PFSK-1 (cell line): ENCODE results near the gene CHFR.

Source experiments
- FOXP2 ChIP-seq: optimal IDR thresholded peaks from 2 replicates; pipeline ENCODE3; 2011; ENCODE audit warnings: borderline replicate concordance, control low read depth, inconsistent platforms; ENCODE audit not compliant: insufficient read depth; ENCODE audit errors: extremely low read length, extremely low read depth
- POLR2AphosphoS5 ChIP-seq: IDR thresholded peaks from 2 replicates; pipeline ENCODE4 v1.6.1; 2012; ENCODE audit warnings: low read depth, mild to moderate bottlenecking, control low read depth, low read length, moderate library complexity
- SIN3A ChIP-seq: IDR thresholded peaks from 2 replicates; pipeline ENCODE4 v1.6.1; 2012; ENCODE audit warnings: mild to moderate bottlenecking, low read length, moderate library complexity, borderline replicate concordance; ENCODE audit not compliant: insufficient read depth
- TAF1 ChIP-seq: IDR thresholded peaks from 2 replicates; pipeline ENCODE4 v1.6.1; 2012; ENCODE audit warnings: low read length, control low read depth, borderline replicate concordance; ENCODE audit not compliant: insufficient read depth
- TF ChIP-seq, protein P1 (sequence below), 2 experiments: IDR thresholded peaks; 2 replicates each; pipeline versions ENCODE4 v1.6.1 to v1.8.0; 2011 to 2012; ENCODE audit warnings: low read depth in 2 of 2, low read length in 2 of 2, control low read depth in 1 of 2, inconsistent platforms in 1 of 2, mild to moderate bottlenecking in 1 of 2, moderate library complexity in 1 of 2; ENCODE audit not compliant: insufficient read depth in 1 of 2

DNA sequence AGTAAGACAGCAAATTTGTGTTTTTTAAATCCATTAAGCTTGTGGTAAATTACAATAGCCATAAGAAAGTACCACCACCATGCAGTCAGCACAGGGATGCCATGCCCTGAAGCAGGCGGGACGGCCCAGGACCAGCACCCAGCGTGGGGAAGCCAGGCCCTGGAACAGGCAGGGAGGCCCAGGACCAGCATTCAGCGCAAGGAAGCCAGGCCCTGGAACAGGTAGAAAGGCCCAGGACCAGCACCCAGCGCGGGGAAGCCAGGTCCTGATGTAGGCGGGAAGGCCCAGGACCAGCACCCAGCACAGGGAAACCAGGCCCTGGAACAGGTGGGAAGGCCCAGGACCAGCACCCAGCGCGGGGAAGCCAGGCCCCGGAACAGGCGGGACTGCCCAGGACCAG is 13.2 kb downstream of the CHFR start:
- TF ChIP-seq POLR2AphosphoS5, result no peak
- TF ChIP-seq, protein P1, sequence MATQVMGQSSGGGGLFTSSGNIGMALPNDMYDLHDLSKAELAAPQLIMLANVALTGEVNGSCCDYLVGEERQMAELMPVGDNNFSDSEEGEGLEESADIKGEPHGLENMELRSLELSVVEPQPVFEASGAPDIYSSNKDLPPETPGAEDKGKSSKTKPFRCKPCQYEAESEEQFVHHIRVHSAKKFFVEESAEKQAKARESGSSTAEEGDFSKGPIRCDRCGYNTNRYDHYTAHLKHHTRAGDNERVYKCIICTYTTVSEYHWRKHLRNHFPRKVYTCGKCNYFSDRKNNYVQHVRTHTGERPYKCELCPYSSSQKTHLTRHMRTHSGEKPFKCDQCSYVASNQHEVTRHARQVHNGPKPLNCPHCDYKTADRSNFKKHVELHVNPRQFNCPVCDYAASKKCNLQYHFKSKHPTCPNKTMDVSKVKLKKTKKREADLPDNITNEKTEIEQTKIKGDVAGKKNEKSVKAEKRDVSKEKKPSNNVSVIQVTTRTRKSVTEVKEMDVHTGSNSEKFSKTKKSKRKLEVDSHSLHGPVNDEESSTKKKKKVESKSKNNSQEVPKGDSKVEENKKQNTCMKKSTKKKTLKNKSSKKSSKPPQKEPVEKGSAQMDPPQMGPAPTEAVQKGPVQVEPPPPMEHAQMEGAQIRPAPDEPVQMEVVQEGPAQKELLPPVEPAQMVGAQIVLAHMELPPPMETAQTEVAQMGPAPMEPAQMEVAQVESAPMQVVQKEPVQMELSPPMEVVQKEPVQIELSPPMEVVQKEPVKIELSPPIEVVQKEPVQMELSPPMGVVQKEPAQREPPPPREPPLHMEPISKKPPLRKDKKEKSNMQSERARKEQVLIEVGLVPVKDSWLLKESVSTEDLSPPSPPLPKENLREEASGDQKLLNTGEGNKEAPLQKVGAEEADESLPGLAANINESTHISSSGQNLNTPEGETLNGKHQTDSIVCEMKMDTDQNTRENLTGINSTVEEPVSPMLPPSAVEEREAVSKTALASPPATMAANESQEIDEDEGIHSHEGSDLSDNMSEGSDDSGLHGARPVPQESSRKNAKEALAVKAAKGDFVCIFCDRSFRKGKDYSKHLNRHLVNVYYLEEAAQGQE (IDR thresholded peaks at IDR 0.05; ENCODE audit: insufficient read depth in 1 of 2, low read depth in 2 of 2, low read length in 2 of 2), result no peak
- no peak for TF ChIP-seq TAF1
- no peak for TF ChIP-seq SIN3A
- no peak for TF ChIP-seq FOXP2
